Measurements from ENCODE around the gene MACF1.

- TF ChIP-seq EZH2 (IDR thresholded peaks at IDR 0.05; ENCODE audit: low read depth) (no peak), CTCF (conservative IDR thresholded peaks at IDR 0.05) (no peak)
Measured at GRCh38 chr1:39508857-39509305, 304.4 kb downstream of the MACF1 start.

Measured in PC-9 (cell line).